GM12864 (cell line): ENCODE results near the gene PAPPA.

Experiments used
- DNase-seq: peaks from one replicate; pipeline ENCODE4 v3.0.0-alpha.2; 2011; ENCODE audit warnings: low read depth
- H3K4me3 ChIP-seq: 2 replicates; pipeline ENCODE4 v1.5.1; 2011; ENCODE audit warnings: mild to moderate bottlenecking, low read depth, low read length, control low read depth
- CTCF ChIP-seq: IDR thresholded peaks from 2 replicates; pipeline ENCODE4 v1.5.1; 2011; ENCODE audit warnings: low read depth, mild to moderate bottlenecking, moderate library complexity, low read length, control low read depth, inconsistent platforms; ENCODE audit errors: missing control alignments

PAPPA gene

GRCh38 chr9:116309900-116310611 lies 156.5 kb downstream of the PAPPA start:
- DNase-seq = no peak
- H3K4me3 ChIP-seq = no peak overlapping the region
- TF ChIP-seq CTCF = no peak

- no peak for TF ChIP-seq CTCF
- DNase-seq = no peak
These were observed 158.6 kb downstream of the PAPPA start for GRCh38 chr9:116312221-116312620.

GRCh38 chr9:116313638-116314037 lies 160.0 kb downstream of the PAPPA start:
- no peak for DNase-seq
- TF ChIP-seq CTCF = no peak
- H3K4me3 ChIP-seq = no peak overlapping the region

More at GRCh38 chr9:116312221-116312620, 158.6 kb downstream of the PAPPA start:
- no peak overlapping the region for H3K4me3 ChIP-seq

- no peak for DNase-seq
- no peak overlapping the region for H3K4me3 ChIP-seq
- TF ChIP-seq CTCF = no peak
These were observed 162.7 kb downstream of the PAPPA start for GRCh38 chr9:116316246-116316645.

GRCh38 chr9:116317503-116317902 lies 163.9 kb downstream of the PAPPA start:
- DNase-seq = no peak
- no peak overlapping the region for H3K4me3 ChIP-seq
- no peak for TF ChIP-seq CTCF

GRCh38 chr9:116318468-116319374 lies 165.1 kb downstream of the PAPPA start:
- no peak for DNase-seq
- TF ChIP-seq CTCF = no peak
- H3K4me3 ChIP-seq = no peak overlapping the region
